NCI-H146 (cell line): ENCODE results near the gene PDE4D.

Experiments
- DNase-seq: peaks from one replicate; lab custom pipeline; 2025; lab: John Stamatoyannopoulos, UW

Gene PDE4D

GRCh38 chr5:59287361-59287760 lies 606.2 kb downstream of the PDE4D start:
- DNase-seq, result no peak

GRCh38 chr5:59286510-59286909 lies 607.0 kb downstream of the PDE4D start:
- DNase-seq, result no peak

GRCh38 chr5:59285300-59286016 lies 608.1 kb downstream of the PDE4D start:
- no peak for DNase-seq

GRCh38 chr5:59282726-59283125 lies 610.8 kb downstream of the PDE4D start:
- no peak for DNase-seq

GRCh38 chr5:59279979-59280378 lies 613.5 kb downstream of the PDE4D start:
- no peak for DNase-seq

GRCh38 chr5:59276917-59277372 lies 616.6 kb downstream of the PDE4D start:
- DNase-seq, result no peak

- no peak for DNase-seq
Observed at GRCh38 chr5:59276325-59276675, 617.2 kb downstream of the PDE4D start.

GRCh38 chr5:59275510-59276324 lies 617.8 kb downstream of the PDE4D start:
- no peak for DNase-seq

- DNase-seq, result no peak
Observed at GRCh38 chr5:59275170-59275509, 618.4 kb downstream of the PDE4D start.

GRCh38 chr5:59274106-59274636 lies 619.4 kb downstream of the PDE4D start:
- no peak for DNase-seq

GRCh38 chr5:59272809-59273427 lies 620.6 kb downstream of the PDE4D start:
- DNase-seq, result no peak

GRCh38 chr5:59268756-59269415 lies 624.6 kb downstream of the PDE4D start:
- no peak for DNase-seq

GRCh38 chr5:59267033-59267432 lies 626.5 kb downstream of the PDE4D start:
- no peak for DNase-seq

GRCh38 chr5:59266410-59266809 lies 627.1 kb downstream of the PDE4D start:
- no peak for DNase-seq

GRCh38 chr5:59264639-59265245 lies 628.8 kb downstream of the PDE4D start:
- no peak for DNase-seq

GRCh38 chr5:59264013-59264412 lies 629.5 kb downstream of the PDE4D start:
- no peak for DNase-seq

- no peak for DNase-seq
Observed at GRCh38 chr5:59261969-59262368, 631.6 kb downstream of the PDE4D start.

GRCh38 chr5:59260973-59261372 lies 632.6 kb downstream of the PDE4D start:
- no peak for DNase-seq

GRCh38 chr5:59260200-59260599 lies 633.3 kb downstream of the PDE4D start:
- DNase-seq, result no peak

- no peak for DNase-seq
Observed at GRCh38 chr5:59259237-59259636, 634.3 kb downstream of the PDE4D start.

- no peak for DNase-seq
Observed at GRCh38 chr5:59257488-59258400, 635.8 kb downstream of the PDE4D start.
